Brain microvascular endothelial cell (primary cell): ENCODE data around the gene MICAL1.

Experiments used
- DNase-seq: peaks from one replicate; pipeline ENCODE4 v3.0.0-alpha.2; 2020
- H3K27ac ChIP-seq: fragments of 250-450 bp; sonication (Bioruptor Pico); 2 replicates; pipeline ENCODE4 v1.5.1; 2020; ENCODE audit warnings: mild to moderate bottlenecking, moderate library complexity
- H3K27me3 ChIP-seq: fragments of 250-450 bp; sonication (Bioruptor Pico); replicated peaks from 2 replicates; pipeline ENCODE4 v1.5.1; 2020; ENCODE audit warnings: mild to moderate bottlenecking
- H3K36me3 ChIP-seq: fragments of 250-450 bp; sonication (Bioruptor Pico); replicated peaks from 2 replicates; pipeline ENCODE4 v1.5.1; 2020; ENCODE audit warnings: mild to moderate bottlenecking
- H3K4me3 ChIP-seq: 2 replicates; pipeline ENCODE4 v1.5.1; 2011; ENCODE audit warnings: low read depth, mild to moderate bottlenecking, control low read depth, low read length, moderate library complexity
- in situ Hi-C: cut with HindIII; loops from 2 replicates; pipeline ENCODE4 v1.10.0; 2017; ENCODE audit warnings: low sequenced_read_pairs, low pct_ligation_motif_present
- TF ChIP-seq, protein P1 (sequence below): IDR thresholded peaks from 2 replicates; pipeline ENCODE4 v1.5.1; 2011; ENCODE audit warnings: low read depth, mild to moderate bottlenecking, moderate library complexity, low read length, control low read depth, inconsistent platforms; ENCODE audit errors: missing control alignments

Gene MICAL1, protein sequence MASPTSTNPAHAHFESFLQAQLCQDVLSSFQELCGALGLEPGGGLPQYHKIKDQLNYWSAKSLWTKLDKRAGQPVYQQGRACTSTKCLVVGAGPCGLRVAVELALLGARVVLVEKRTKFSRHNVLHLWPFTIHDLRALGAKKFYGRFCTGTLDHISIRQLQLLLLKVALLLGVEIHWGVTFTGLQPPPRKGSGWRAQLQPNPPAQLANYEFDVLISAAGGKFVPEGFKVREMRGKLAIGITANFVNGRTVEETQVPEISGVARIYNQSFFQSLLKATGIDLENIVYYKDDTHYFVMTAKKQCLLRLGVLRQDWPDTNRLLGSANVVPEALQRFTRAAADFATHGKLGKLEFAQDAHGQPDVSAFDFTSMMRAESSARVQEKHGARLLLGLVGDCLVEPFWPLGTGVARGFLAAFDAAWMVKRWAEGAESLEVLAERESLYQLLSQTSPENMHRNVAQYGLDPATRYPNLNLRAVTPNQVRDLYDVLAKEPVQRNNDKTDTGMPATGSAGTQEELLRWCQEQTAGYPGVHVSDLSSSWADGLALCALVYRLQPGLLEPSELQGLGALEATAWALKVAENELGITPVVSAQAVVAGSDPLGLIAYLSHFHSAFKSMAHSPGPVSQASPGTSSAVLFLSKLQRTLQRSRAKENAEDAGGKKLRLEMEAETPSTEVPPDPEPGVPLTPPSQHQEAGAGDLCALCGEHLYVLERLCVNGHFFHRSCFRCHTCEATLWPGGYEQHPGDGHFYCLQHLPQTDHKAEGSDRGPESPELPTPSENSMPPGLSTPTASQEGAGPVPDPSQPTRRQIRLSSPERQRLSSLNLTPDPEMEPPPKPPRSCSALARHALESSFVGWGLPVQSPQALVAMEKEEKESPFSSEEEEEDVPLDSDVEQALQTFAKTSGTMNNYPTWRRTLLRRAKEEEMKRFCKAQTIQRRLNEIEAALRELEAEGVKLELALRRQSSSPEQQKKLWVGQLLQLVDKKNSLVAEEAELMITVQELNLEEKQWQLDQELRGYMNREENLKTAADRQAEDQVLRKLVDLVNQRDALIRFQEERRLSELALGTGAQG

DNA sequence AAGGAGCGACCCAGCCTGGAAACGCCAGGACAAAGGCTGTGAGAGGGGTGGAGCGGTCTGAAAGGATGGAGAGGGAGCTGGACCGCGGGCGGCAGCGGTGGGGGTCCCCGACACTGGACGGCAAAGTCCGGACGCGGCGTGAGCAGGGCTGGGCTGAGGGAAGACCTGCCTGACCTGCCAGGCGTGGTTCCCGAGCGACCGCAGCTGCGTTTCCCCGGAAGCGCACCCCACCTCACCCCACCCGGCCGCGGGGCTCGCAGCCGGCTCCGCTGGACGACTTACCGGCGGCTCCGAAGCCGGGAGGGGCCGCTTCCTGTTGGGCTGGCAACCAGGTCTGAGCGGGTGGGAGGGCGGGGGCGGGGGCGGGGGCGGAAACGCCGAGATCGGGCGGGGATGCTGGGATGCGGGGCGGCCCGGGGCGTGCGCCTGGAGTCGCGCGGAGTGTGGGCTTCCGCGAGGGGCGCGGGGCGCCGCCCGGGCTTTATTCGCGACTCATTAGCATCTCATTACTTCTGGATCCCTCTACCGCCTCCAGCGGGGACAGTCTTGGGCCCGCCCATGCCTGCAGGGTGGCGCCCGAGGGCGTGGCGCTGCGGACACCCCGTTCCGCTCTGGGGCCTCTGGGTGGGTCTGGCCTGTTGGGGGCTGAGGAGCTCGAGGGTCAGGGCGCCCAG is at the start of gene MICAL1:
Gene MICAL1, minus strand, starts transcription at position 336 of the 674 bp plus-strand sequence. CDS start 1,576 bp downstream, outside the sequence.
- no peaks in the 10 kb centered on the region for H3K27me3 ChIP-seq
- H3K27ac ChIP-seq = peak within 1 kb of the TSS; percentile 45
- peaks cover 22% of the 10 kb centered on the region for H3K36me3 ChIP-seq
- TF ChIP-seq, protein P1, sequence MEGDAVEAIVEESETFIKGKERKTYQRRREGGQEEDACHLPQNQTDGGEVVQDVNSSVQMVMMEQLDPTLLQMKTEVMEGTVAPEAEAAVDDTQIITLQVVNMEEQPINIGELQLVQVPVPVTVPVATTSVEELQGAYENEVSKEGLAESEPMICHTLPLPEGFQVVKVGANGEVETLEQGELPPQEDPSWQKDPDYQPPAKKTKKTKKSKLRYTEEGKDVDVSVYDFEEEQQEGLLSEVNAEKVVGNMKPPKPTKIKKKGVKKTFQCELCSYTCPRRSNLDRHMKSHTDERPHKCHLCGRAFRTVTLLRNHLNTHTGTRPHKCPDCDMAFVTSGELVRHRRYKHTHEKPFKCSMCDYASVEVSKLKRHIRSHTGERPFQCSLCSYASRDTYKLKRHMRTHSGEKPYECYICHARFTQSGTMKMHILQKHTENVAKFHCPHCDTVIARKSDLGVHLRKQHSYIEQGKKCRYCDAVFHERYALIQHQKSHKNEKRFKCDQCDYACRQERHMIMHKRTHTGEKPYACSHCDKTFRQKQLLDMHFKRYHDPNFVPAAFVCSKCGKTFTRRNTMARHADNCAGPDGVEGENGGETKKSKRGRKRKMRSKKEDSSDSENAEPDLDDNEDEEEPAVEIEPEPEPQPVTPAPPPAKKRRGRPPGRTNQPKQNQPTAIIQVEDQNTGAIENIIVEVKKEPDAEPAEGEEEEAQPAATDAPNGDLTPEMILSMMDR = peak; percentile 58
- in situ Hi-C loops = no loop called here
- peak within 1 kb of the TSS; percentile 88 for H3K4me3 ChIP-seq
- peak; percentile 38 for DNase-seq

DNA sequence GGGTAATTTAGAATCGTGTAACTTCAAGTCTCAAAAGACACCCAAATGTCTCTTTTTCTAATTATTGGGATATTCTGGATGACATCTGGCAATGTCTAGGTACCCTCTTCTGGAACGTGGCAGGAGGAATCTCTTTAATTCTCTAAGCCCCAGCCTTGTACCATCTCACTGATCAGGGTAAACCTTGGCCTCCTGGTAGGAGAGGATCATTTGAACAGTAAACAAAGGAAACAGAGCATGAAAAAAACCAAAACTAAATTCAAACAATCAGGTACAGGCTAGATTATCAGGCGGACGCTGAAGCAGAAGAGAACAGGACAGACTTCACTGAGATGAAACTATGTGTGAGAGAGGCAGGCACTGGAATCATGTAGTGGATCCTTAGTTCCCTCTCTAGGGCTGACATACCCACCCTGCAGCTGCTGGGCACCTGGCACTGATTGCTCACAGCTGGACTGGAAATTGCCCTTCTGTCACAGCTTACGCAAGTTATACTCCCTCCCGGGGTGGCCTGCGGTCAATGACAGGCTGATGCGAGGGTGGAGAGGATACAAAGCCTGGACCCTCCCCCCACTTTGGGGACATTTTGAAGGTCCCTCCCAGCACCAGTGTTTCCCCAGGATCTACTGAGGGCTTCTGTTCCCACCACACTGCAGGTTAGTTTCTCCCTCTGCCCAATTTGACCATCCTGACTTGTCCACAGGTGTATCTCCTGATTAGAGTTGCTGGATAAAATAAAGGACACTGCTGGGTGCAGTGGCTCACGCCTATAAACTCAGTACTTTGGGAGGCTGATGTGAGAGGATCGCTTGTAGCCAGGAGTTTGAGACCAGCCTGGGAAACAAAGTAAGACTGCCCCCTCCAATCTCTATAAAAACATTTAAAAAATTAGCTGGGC is 48.0 kb upstream of the MICAL1 start:
- TF ChIP-seq, protein P1 = no peak
- no peak for DNase-seq
- in situ Hi-C loops = no loop called here
- Histone ChIP-seq H3K27ac (no peak overlapping the region), H3K27me3 (no peaks in the 10 kb centered on the region), H3K36me3 (no peaks in the 10 kb centered on the region), H3K4me3 (no peak overlapping the region)

- TF ChIP-seq, protein P1 = no peak
- no peak for DNase-seq
- no peak overlapping the region for H3K4me3 ChIP-seq
- no peaks in the 10 kb centered on the region for H3K27me3 ChIP-seq
- no peaks in the 10 kb centered on the region for H3K36me3 ChIP-seq
- no peak overlapping the region for H3K27ac ChIP-seq
- in situ Hi-C loops = no loop called here
These were observed 43.4 kb upstream of the MICAL1 start for GRCh38 chr6:109498936-109499335.

DNA sequence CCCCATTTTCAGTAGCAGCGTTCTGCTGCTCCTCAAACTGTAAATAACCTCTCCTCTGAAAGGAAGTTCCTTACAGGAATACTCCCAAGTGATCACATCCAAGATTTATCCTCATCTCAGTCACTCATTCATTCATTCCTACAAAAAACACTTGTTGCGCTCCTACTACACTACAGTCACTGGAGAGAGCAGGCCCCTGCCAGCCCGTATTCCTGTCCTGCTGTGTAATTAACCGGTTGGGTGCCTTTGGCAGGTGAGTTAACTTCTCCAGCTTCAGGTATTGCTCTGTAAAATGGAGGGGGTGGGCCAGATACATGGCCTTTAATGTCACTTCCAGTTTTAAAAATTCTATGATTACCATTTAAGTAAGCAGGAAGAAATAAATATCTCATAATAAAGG is 42.5 kb upstream of the MICAL1 start:
- Histone ChIP-seq H3K27ac (no peak overlapping the region), H3K4me3 (no peak overlapping the region), H3K36me3 (no peaks in the 10 kb centered on the region), H3K27me3 (no peaks in the 10 kb centered on the region)
- in situ Hi-C loops = no loop called here
- TF ChIP-seq, protein P1 = no peak
- DNase-seq = no peak
